SK-N-SH (cell line): ENCODE data around the gene SGPP1. TPM values are rescaled to one million over a fixed set of nuclear protein-coding genes. Genes with fewer than 3 reads are reported as not detected.

ENCODE experiments used
- CTCF ChIA-PET: fragments of 300-600, 350-600 bp; formaldehyde crosslinking; extraction: SDS; loops from one replicate; lab custom pipeline; 2021; lab: Yijun Ruan, JAX
- POLR2A ChIA-PET: fragments of 350-600 bp; sonication (Branson Sonifier 250); formaldehyde crosslinking; extraction: SDS; loops from one replicate; lab custom pipeline; 2020; ENCODE audit warnings: antibody characterized with exemption, inconsistent platforms; lab: Yijun Ruan, JAX
- DNase-seq: peaks from one replicate; pipeline ENCODE4 v3.0.0; 2012
- H2AFZ ChIP-seq: fragments of 200-600 bp; sonication (generic); 2 replicates; pipeline ENCODE4 v1.8.1; 2016; ENCODE audit warnings: antibody characterized with exemption, mild to moderate bottlenecking, low read depth
- H3F3A ChIP-seq: fragments of 200-600 bp; sonication (generic); replicated peaks from 2 replicates; pipeline ENCODE3; 2016; ENCODE audit warnings: antibody characterized with exemption, mild to moderate bottlenecking; ENCODE audit not compliant: insufficient read depth
- H3K27ac ChIP-seq, 2 experiments: fragments of 200-500 bp in 1 of 2; fragments of 200-600 bp in 1 of 2; sonication (Bioruptor generic) in 1 of 2; sonication (generic), shearing (Covaris generic) in 1 of 2; 2 replicates each; pipeline versions ENCODE4 v1.5.1 to v1.6.1; 2014 to 2016; ENCODE audit warnings: low read depth in 2 of 2, inconsistent platforms in 1 of 2, low read length in 1 of 2, mild to moderate bottlenecking in 1 of 2, mixed read lengths in 1 of 2
- H3K27me3 ChIP-seq: fragments of 200-600 bp; sonication (generic), shearing (Covaris generic); 2 replicates; pipeline ENCODE4 v1.6.1; 2016; ENCODE audit warnings: mixed run types; ENCODE audit not compliant: insufficient read depth
- H3K36me3 ChIP-seq, 2 experiments: fragments of 200-500 bp in 1 of 2; fragments of 200-600 bp in 1 of 2; sonication (Bioruptor generic) in 1 of 2; sonication (generic) in 1 of 2; replicated peaks in 1 of 2; 2 replicates each; pipeline versions ENCODE3 to v1.5.1; 2014 to 2016; ENCODE audit warnings: low read length in 1 of 2, mild to moderate bottlenecking in 1 of 2; ENCODE audit not compliant: insufficient read depth in 2 of 2, control insufficient read depth in 1 of 2
- H3K4me1 ChIP-seq, 2 experiments: fragments of 200-500 bp in 1 of 2; fragments of 200-600 bp in 1 of 2; sonication (Bioruptor generic) in 1 of 2; sonication (generic), shearing (Covaris generic) in 1 of 2; 2 replicates each; pipeline versions ENCODE4 v1.5.1 to v1.6.1; 2014 to 2016; ENCODE audit warnings: low read depth in 1 of 2, low read length in 1 of 2, mixed run types in 1 of 2; ENCODE audit not compliant: insufficient read depth in 2 of 2, control insufficient read depth in 1 of 2
- H3K4me2 ChIP-seq: fragments of 200-600 bp; sonication (generic), shearing (Covaris generic); 2 replicates; pipeline ENCODE4 v1.6.1; 2017; ENCODE audit warnings: mixed run types
- H3K4me3 ChIP-seq, 2 experiments: fragments of 200-500 bp in 1 of 2; fragments of 200-600 bp in 1 of 2; sonication (Bioruptor generic) in 1 of 2; sonication (generic), shearing (Covaris generic) in 1 of 2; 2 replicates each; pipeline versions ENCODE4 v1.5.1 to v1.8.1; 2014 to 2016; ENCODE audit warnings: low read depth in 2 of 2, inconsistent platforms in 1 of 2, low read length in 1 of 2, mild to moderate bottlenecking in 1 of 2, mixed read lengths in 1 of 2, moderate library complexity in 1 of 2
- H3K79me2 ChIP-seq: fragments of 200-600 bp; sonication (generic); 2 replicates; pipeline ENCODE4 v1.8.1; 2017; ENCODE audit warnings: mild to moderate bottlenecking; ENCODE audit not compliant: insufficient read depth
- H3K9ac ChIP-seq: fragments of 200-600 bp; sonication (generic); 2 replicates; pipeline ENCODE4 v1.6.1; 2017; ENCODE audit warnings: mixed run types
- H3K9me2 ChIP-seq: fragments of 200-600 bp; sonication (generic); 2 replicates; pipeline ENCODE4 v1.6.1; 2017; ENCODE audit warnings: mixed run types
- H3K9me3 ChIP-seq: fragments of 200-600 bp; sonication (generic); 2 replicates; pipeline ENCODE4 v1.6.1; 2017; ENCODE audit warnings: mixed run types, mild to moderate bottlenecking, moderate library complexity
- H4K20me1 ChIP-seq: fragments of 200-600 bp; sonication (generic); 2 replicates; pipeline ENCODE4 v1.6.1; 2017; ENCODE audit warnings: mild to moderate bottlenecking, mixed run types; ENCODE audit not compliant: insufficient read depth
- ELF1 ChIP-seq: IDR thresholded peaks from 2 replicates; pipeline ENCODE4 v1.4.0; 2012
- EZH2phosphoT487 ChIP-seq: fragments of 200-600 bp; sonication (generic); IDR thresholded peaks from 2 replicates; pipeline ENCODE4 v1.6.1; 2017; ENCODE audit warnings: low read depth, mixed run types, mild to moderate bottlenecking, antibody characterized with exemption, moderate library complexity, borderline replicate concordance
- FOSL2 ChIP-seq: IDR thresholded peaks from 2 replicates; pipeline ENCODE4 v1.4.0; 2012; ENCODE audit warnings: low read depth, mild to moderate bottlenecking, moderate library complexity, borderline replicate concordance
- FOXJ3 ChIP-seq: sonication (generic); formaldehyde crosslinking; IDR thresholded peaks from 2 replicates; pipeline ENCODE4 v1.5.1; 2020; ENCODE audit warnings: mild to moderate bottlenecking, missing genetic modification reagents
- FOXM1 ChIP-seq: IDR thresholded peaks from 2 replicates; pipeline ENCODE4 v1.4.0; 2012; ENCODE audit warnings: low read depth, mild to moderate bottlenecking
- MXI1 ChIP-seq: IDR thresholded peaks from 2 replicates; pipeline ENCODE4 v1.6.1; 2012; ENCODE audit warnings: mild to moderate bottlenecking, low read depth, low read length, improper control_type of control experiment
- NFIC ChIP-seq: IDR thresholded peaks from 2 replicates; pipeline ENCODE4 v1.4.0; 2012; ENCODE audit warnings: borderline replicate concordance
- RCOR1 ChIP-seq: fragments of 150-350 bp; IDR thresholded peaks from 2 replicates; pipeline ENCODE4 v1.6.1; 2017; ENCODE audit warnings: antibody characterized with exemption, low read length
- RFX5 ChIP-seq: IDR thresholded peaks from 2 replicates; pipeline ENCODE4 v1.6.1; 2012; ENCODE audit warnings: mild to moderate bottlenecking, improper control_type of control experiment, low read length
- RXRA ChIP-seq: IDR thresholded peaks from 2 replicates; pipeline ENCODE4 v1.4.0; 2012; ENCODE audit warnings: low read depth, mild to moderate bottlenecking, borderline replicate concordance
- TAF1 ChIP-seq: IDR thresholded peaks from 2 replicates; pipeline ENCODE4 v1.6.1; 2012; ENCODE audit warnings: low read depth, mild to moderate bottlenecking, low read length, moderate library complexity, borderline replicate concordance
- TCF12 ChIP-seq: IDR thresholded peaks from 2 replicates; pipeline ENCODE4 v1.4.0; 2012
- TEAD4 ChIP-seq: IDR thresholded peaks from 2 replicates; pipeline ENCODE4 v1.4.0; 2012; ENCODE audit warnings: mild to moderate bottlenecking, borderline replicate concordance; ENCODE audit not compliant: insufficient read depth
- WGBS: methylation state at CpG from one replicate; pipeline ENCODE4 v1.1.6; 2017; ENCODE audit warnings: low lambda C conversion rate; 5-methylcytosine and 5-hydroxymethylcytosine counted together
- polyA plus RNA-seq, 3 experiments: library from polyadenylated mRNA; depleted of rRNA; stranded (reverse); fragments of >200 nt; gene quantifications; 2 replicates each; pipeline ENCODE4 v1.2.3, GENCODE V29; 2012
- TF ChIP-seq, protein P1 (sequence below): IDR thresholded peaks from 2 replicates; pipeline ENCODE4 v1.4.0; 2012; ENCODE audit warnings: low read depth
- TF ChIP-seq, protein P2 (sequence below): fragments of 150-350 bp; IDR thresholded peaks from 2 replicates; pipeline ENCODE4 v1.6.1; 2016; ENCODE audit warnings: mild to moderate bottlenecking, low read depth, low read length
- TF ChIP-seq, protein P3 (sequence below): IDR thresholded peaks from 2 replicates; pipeline ENCODE4 v1.4.0; 2012; ENCODE audit warnings: low read depth, borderline replicate concordance
- TF ChIP-seq, protein P4 (sequence below): fragments of 150-350 bp; IDR thresholded peaks from 2 replicates; pipeline ENCODE4 v1.6.1; 2017; ENCODE audit warnings: antibody characterized with exemption, low read length, low read depth, borderline replicate concordance

Gene SGPP1
- polyA plus RNA-seq, 1 of the 3 experiments (the other 2 are of a cell fraction) = 8.4 TPM

DNA sequence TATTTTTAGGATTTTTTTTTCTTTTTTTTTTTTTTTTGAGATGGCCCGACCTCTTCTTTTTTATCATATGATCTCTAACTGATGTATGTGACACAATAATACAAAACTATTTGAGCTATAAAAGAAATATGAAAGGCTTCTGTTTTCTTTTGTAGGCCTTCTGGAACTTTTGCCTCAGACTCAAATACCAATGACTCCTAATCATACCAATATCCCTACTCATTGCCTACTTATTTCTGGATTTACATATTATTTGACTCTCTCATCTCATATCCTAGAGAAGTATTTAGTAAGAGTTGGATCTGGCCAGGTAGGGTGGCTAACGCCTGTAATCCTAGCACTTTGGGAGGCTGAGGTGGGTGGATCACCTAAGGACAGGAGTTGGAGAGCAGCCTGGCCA, 73.5 kb downstream of the SGPP1 start:
- Histone ChIP-seq H3K27ac (peak overlapping the region in 1 of 2 experiments; percentile 23; a peak in 2 of 4 replicates), H2AFZ (no peak overlapping the region), H3F3A (peaks cover 5% of the 10 kb centered on the region), H3K79me2 (no peaks in the 10 kb centered on the region), H3K9me2 (no peaks in the 10 kb centered on the region)
- TF ChIP-seq TCF12 (peak; percentile 11; the same call in 1 of the 2 replicates), FOSL2 (peak; percentile 27; the same call in 1 of the 2 replicates)
- TF ChIP-seq, protein P1, sequence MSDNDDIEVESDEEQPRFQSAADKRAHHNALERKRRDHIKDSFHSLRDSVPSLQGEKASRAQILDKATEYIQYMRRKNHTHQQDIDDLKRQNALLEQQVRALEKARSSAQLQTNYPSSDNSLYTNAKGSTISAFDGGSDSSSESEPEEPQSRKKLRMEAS = no peak
- TF ChIP-seq, all 33 proteins: peak for 2
- no peak for DNase-seq
- H3K9ac ChIP-seq = no peak overlapping the region
- H3K9me3 ChIP-seq = no peaks in the 10 kb centered on the region
- H3K4me1 ChIP-seq = no peaks in the 10 kb centered on the region
- no peak overlapping the region for H3K4me2 ChIP-seq
- no peaks in the 10 kb centered on the region for H3K36me3 ChIP-seq
- POLR2A ChIA-PET = no interaction called here
- H4K20me1 ChIP-seq = no peaks in the 10 kb centered on the region
- WGBS = 59% methylated on average over 2 of the region's 2 CpGs
- H3K27me3 ChIP-seq = no peaks in the 10 kb centered on the region
- CTCF ChIA-PET = interaction anchor here (0.9 to 1.3 kb wide), 2 partner anchors 21 to 265 kb away, joined by 3 read pairs; no protein-coding TSS in a partner anchor
- no peak overlapping the region for H3K4me3 ChIP-seq

DNA sequence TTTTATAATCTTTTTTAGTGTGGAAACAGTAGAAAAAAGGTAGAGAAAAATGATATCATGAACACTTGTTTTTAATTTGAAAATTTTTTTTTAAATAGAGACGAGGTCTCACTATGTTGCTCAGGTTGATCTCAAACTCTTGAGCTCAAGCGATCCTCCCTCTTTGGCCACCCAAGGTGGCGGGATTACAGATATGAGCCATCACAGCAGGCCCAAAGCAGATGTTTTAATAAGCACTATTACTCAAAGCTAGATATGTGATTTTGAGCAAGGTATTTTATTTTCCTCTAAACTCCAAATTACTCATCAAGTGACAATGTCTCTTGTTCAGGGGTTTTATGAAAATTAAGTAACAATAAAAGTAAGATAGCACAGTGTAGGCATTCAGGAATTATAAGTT, 75.5 kb downstream of the SGPP1 start:
- Histone ChIP-seq H3K27ac (no peak overlapping the region), H3K79me2 (no peaks in the 10 kb centered on the region), H3F3A (peaks cover 5% of the 10 kb centered on the region), H3K27me3 (no peaks in the 10 kb centered on the region), H3K36me3 (no peaks in the 10 kb centered on the region), H3K9me3 (no peaks in the 10 kb centered on the region), H2AFZ (no peak overlapping the region), H3K9me2 (no peaks in the 10 kb centered on the region), H3K9ac (no peak overlapping the region), H4K20me1 (no peaks in the 10 kb centered on the region), H3K4me2 (no peak overlapping the region), H3K4me3 (no peak overlapping the region), H3K4me1 (no peaks in the 10 kb centered on the region)
- ChIA-PET CTCF (interaction anchor here (1.3 kb wide), 1 partner anchor 10 kb away, joined by 4 read pairs; no protein-coding TSS in a partner anchor), POLR2A (no interaction called here)
- TF ChIP-seq NFIC = no peak
- no peak for TF ChIP-seq TAF1
- TF ChIP-seq ELF1 = no peak
- no peak for TF ChIP-seq EZH2phosphoT487
- no peak for TF ChIP-seq RXRA
- no peak for TF ChIP-seq RFX5
- no peak for TF ChIP-seq FOXJ3 (CRISPR knock-in tag)
- no peak for TF ChIP-seq MXI1
- 93% methylated on average over 3 of the region's 3 CpGs for WGBS
- no peak for DNase-seq

DNA sequence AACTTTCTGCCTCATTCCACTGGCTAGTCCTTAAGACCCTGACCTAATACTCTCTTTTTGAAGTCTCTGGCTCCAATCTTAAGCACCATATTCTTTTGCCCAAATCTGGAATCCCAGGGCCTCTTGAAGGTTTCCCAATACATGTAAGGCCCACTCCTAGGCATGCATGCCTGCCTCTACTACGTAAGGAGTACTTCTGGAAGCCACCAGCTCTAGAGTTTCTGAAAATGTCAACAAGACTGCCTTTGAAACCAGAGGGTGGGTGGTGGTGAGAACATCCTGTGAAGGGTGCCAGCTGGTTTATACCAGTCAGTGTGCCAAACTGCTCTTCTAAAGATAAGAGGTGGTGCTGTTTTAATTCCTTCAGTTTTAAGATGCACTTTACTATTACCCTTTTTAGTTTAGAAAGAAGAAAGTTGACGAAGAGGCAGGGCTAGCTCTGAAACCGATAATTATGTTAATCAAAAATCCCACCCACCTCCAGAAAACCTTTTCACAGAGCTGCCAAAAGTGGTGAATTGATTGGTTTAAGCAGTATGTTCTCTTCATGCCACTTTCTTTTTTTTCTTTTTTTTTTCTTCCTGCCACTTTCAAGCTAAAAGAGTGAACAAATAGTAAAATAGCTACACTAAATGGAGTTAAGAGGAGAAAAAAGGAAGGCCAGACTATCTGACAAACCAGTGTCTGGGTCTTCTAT, 77.5 kb downstream of the SGPP1 start:
- no peaks in the 10 kb centered on the region for H3K9me2 ChIP-seq
- no peak overlapping the region for H3K4me3 ChIP-seq
- 86% methylated on average over 3 of the region's 3 CpGs for WGBS
- H3K9ac ChIP-seq = no peak overlapping the region
- no peaks in the 10 kb centered on the region for H3K36me3 ChIP-seq
- no peak for DNase-seq
- no peaks in the 10 kb centered on the region for H4K20me1 ChIP-seq
- no peaks in the 10 kb centered on the region for H3K27me3 ChIP-seq
- CTCF ChIA-PET = no interaction called here
- peaks cover 5% of the 10 kb centered on the region for H3F3A ChIP-seq
- no peaks in the 10 kb centered on the region for H3K4me1 ChIP-seq
- H3K9me3 ChIP-seq = no peaks in the 10 kb centered on the region
- H3K27ac ChIP-seq = no peak overlapping the region
- no peak overlapping the region for H2AFZ ChIP-seq
- H3K79me2 ChIP-seq = no peaks in the 10 kb centered on the region
- no peak overlapping the region for H3K4me2 ChIP-seq
- POLR2A ChIA-PET = interaction anchor here (2.4 kb wide), 1 partner anchor 9 kb away, joined by 7 read pairs; the partner anchor contains the start of gene WDR89
- TF ChIP-seq, protein P2, sequence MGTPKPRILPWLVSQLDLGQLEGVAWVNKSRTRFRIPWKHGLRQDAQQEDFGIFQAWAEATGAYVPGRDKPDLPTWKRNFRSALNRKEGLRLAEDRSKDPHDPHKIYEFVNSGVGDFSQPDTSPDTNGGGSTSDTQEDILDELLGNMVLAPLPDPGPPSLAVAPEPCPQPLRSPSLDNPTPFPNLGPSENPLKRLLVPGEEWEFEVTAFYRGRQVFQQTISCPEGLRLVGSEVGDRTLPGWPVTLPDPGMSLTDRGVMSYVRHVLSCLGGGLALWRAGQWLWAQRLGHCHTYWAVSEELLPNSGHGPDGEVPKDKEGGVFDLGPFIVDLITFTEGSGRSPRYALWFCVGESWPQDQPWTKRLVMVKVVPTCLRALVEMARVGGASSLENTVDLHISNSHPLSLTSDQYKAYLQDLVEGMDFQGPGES = no peak
- TF ChIP-seq ELF1 (no peak), TEAD4 (no peak), RXRA (no peak), NFIC (no peak), RCOR1 (no peak), FOXM1 (no peak)
- TF ChIP-seq, protein P3, sequence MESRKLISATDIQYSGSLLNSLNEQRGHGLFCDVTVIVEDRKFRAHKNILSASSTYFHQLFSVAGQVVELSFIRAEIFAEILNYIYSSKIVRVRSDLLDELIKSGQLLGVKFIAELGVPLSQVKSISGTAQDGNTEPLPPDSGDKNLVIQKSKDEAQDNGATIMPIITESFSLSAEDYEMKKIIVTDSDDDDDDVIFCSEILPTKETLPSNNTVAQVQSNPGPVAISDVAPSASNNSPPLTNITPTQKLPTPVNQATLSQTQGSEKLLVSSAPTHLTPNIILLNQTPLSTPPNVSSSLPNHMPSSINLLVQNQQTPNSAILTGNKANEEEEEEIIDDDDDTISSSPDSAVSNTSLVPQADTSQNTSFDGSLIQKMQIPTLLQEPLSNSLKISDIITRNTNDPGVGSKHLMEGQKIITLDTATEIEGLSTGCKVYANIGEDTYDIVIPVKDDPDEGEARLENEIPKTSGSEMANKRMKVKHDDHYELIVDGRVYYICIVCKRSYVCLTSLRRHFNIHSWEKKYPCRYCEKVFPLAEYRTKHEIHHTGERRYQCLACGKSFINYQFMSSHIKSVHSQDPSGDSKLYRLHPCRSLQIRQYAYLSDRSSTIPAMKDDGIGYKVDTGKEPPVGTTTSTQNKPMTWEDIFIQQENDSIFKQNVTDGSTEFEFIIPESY = no peak
- TF ChIP-seq, protein P4, sequence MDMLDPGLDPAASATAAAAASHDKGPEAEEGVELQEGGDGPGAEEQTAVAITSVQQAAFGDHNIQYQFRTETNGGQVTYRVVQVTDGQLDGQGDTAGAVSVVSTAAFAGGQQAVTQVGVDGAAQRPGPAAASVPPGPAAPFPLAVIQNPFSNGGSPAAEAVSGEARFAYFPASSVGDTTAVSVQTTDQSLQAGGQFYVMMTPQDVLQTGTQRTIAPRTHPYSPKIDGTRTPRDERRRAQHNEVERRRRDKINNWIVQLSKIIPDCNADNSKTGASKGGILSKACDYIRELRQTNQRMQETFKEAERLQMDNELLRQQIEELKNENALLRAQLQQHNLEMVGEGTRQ = no peak
- TF ChIP-seq, protein P1 = no peak
